ENCODE results near the gene ACTL8.
"Not testable (repeated sequence)": the region's sequence is repeated elsewhere in the genome, so short reads cannot be mapped to it uniquely, and the experiment has no call there.

The ACTL8 gene

DNA sequence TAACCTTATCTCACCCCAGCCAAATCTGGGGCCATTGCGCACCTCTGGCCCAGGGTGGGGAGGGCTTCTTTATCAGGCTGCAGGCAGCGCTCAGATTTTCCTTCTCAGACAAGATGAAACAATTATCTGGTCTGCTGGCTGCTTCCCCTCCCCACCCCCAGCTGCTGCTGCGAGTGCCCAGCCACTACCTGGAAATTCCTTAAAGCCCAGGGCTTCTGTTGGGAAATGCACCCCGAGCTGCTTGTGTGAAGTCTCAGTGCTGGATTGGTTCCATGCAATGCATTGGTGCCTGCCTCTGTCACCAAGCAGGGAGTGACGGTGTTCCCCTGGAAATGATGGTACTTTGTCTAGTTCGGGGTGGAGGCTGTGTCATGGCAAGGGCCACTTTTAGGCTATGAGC lies 18.5 kb upstream of the ACTL8 start:
- no peak for DNase-seq

DNA sequence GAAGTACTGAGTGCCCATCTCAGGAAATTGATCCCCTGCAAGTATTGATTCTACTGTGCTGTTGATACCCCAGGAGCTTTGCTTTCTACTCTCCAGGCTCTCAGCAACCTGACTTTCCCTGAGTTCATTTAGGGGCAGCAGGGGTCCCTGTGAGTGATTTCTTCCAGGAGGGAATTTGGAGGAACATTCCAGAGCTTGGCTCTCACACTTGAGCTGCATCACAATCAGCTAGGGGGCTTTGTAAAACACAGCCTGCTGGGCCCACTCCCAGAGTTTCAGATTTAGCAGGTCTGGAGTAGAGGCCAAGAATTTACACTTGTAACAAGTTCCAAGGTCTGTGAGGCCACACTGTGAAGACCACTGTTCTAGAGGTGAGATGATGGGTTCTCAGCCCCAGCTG lies 16.1 kb upstream of the ACTL8 start:
- DNase-seq, result no peak

DNA sequence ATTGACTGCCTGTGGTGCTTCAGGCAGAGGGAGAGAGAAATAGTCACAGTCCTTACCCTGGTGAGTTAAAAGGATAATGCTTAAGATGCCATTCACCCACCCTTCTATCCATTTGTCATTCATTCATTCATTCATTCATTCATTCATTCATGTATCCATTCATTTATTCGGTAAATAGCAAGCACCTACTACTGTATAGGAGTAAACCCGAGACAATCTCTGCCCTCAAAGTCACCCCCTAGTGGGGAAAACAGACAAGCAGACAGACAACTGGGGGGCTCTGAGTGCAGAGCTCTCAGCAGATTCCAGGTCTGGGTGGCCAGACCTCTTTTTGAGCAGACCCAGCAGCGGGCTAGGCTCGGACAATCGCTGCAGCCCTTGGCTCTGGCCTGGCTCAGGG lies 14.1 kb upstream of the ACTL8 start:
- DNase-seq, result no peak

DNA sequence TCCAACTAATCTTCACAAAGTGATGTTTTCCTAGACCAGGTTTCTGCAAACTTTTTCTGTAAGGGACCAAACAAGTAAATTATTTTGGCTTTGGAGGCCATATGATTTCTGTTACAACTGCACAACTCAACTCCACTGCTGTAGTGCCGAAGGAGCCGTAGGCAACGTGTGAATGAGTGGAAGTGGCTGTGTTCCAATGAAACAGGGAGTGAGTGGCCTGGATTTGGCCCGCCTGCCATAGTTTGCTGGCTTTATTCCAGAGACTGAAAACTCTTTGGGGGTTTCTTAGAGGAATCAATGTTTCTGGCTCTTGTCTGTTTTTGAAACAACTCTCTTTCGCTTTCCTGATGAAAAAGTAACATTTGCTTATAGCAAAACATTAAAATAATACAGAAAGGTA lies 12.6 kb upstream of the ACTL8 start:
- DNase-seq, result no peak

- no peak for DNase-seq
Measured at GRCh38 chr1:17743008-17743647, 12.0 kb upstream of the ACTL8 start.

- DNase-seq, result no peak
Measured at GRCh38 chr1:17743925-17744324, 11.2 kb upstream of the ACTL8 start.

DNA sequence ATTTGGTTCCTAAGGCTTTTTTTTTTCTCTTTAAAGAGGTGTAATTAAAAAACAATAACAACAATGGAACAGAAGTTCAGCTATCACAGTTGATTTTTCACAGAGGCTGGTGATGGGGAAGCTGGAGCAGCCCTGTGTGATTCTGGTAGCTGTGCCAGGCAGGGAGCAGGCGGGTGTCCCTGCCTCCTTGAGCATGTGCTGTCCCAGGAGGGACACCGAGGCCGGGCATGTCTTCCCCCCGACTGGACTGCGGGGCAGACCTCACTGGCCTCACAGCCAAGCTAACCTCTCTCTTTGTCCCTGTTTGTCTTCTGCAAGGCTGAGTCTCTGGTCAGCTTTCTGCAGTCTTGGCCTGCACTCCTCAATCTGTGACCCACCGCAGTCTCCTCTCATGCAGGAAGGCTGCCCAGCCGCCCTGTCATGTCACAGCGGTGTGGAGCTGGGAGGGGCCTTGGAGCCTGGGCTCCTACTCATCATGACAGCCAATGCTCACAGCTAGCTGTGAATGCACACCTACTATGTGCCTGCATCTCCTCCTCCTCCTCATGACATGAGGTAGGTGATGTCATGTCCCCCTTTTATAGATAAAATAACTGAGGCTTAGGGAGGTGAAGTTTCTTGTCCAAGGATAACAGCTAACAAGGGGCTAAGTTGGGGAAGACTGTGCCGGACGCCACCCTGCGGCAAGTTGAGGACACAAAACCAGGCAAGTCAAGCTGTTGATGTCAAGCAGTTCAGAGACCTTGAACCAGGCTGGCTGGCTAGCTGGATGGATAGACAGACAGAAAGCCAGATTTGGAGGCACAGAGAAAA lies 10.3 kb upstream of the ACTL8 start:
- DNase-seq, result no peak

GRCh38 chr1:17745479-17745955 lies 9.6 kb upstream of the ACTL8 start:
- DNase-seq, result no peak

DNA sequence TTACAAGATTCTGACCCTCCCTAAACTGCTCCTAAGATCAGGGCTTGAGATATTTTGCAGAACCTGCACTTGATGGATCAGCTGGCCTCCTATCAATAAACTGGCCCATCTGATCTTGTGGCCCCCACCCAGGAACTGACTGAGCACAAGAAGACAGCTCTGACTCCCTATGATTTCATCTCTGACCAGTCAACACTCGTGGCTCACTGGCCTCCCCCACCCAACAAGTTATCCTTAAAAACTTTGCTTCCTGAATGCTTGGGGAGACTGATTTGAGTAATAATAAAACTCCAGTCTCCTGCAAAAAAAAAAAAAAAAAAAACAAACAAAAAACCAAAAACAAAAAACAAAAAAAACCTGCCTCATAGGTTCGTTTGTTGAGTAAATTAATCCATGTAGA lies 8.9 kb upstream of the ACTL8 start:
- DNase-seq, result not testable (repeated sequence)

DNA sequence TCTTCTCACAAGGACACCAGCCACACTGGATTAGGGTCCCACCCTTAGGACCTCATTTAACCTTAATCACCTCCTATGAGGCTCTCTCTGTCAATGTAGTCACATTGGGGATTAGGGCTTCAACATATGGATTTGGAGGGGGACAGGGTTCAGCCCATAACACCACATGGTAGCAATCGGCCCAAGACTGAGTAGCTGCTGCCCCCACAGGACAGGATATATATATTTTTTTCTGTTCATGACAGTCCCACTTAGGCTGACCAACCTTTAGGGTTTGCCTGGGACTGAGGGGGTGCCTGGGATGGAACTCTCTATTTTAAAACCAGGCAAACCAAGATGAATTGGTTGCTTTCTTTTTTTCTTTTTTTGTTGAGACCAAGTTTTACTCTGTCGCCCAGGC lies 8.2 kb upstream of the ACTL8 start:
- DNase-seq, result no peak

DNA sequence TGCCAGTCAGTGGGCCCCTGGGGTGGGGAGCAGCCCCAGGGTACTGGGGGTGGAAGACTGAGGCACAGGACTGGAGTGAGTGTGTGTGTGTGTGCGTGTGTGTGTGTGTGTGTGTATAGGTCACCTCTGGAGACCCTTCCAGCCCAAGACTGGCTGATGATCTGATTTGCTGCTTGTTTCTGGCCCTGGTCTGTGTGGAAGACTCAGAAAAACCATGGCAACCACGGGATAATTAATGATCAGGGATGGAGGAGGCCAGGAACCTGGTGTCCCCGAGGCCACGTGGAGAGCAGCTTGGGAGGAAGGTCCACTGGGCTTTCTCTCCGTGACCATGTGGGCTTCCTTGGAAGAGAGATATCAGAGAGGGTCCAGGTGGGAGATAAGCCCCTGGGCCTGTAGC lies 4.8 kb upstream of the ACTL8 start:
- DNase-seq, result no peak

GRCh38 chr1:17752356-17752755 lies 2.8 kb upstream of the ACTL8 start:
- no peak for DNase-seq

DNA sequence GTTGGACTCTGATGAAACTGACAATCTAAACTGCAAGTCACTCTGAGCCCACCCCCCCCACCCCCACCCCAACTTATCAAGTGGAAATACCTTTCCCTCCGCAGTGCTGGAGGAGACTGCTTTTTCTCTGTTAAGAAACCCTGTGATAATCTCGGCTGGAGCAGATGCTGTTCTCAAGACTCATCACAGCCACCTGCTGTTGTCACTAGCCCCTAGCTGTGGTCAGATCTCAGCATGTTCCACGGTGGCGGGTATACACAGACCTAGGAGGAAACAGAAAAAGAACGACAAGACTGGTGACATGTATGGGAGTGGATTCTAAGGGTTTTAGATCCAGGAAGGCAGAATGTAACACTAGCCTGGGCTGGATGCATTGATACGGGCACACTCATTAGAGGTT lies 2.3 kb downstream of the ACTL8 start:
- no peak for DNase-seq

DNA sequence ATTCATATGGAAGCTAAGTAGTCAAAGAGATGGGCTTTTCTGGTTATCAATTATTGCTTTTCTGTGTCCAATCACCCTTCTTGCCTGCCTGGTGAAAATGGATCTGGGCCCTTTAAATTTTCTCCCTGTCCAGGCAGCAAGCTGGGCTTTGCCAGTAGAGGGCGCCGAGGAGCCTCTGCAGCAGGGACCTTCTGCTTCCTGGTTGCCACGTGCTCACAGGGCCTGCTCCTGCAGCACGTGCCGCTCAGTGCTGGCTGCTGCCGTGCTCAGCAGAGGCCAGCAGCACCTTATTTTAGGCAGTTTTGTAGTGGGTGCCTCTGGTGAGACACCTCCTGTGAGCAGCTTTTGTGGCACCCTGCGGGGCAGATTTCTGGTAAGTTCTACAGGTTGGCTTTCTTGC lies 4.0 kb downstream of the ACTL8 start:
- no peak for DNase-seq

GRCh38 chr1:17762313-17762712 lies 7.2 kb downstream of the ACTL8 start:
- no peak for DNase-seq

DNA sequence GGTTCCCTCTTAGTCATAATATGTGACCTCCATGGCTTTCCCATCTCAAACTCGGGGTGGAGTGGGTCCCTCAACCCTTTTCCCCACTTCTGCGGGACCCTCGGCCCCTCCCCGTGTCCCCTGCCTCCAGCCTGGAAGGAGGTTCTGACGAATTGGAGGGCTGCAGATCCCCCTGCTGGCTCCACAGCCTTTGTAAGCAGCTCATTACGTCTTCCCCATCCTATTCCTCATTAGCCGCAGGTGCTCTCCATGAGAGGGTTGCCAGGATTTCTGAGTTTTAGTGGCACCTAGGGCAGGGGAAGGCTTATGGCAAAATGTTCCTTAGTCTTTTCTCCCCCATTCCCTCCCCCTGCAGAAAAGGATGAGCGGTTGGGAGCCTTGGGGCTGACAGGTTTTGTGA lies 8.3 kb downstream of the ACTL8 start:
- DNase-seq, result no peak

- DNase-seq, result no peak
Measured at GRCh38 chr1:17763995-17764394, 8.9 kb downstream of the ACTL8 start.

GRCh38 chr1:17764591-17764990 lies 9.5 kb downstream of the ACTL8 start:
- no peak for DNase-seq

DNA sequence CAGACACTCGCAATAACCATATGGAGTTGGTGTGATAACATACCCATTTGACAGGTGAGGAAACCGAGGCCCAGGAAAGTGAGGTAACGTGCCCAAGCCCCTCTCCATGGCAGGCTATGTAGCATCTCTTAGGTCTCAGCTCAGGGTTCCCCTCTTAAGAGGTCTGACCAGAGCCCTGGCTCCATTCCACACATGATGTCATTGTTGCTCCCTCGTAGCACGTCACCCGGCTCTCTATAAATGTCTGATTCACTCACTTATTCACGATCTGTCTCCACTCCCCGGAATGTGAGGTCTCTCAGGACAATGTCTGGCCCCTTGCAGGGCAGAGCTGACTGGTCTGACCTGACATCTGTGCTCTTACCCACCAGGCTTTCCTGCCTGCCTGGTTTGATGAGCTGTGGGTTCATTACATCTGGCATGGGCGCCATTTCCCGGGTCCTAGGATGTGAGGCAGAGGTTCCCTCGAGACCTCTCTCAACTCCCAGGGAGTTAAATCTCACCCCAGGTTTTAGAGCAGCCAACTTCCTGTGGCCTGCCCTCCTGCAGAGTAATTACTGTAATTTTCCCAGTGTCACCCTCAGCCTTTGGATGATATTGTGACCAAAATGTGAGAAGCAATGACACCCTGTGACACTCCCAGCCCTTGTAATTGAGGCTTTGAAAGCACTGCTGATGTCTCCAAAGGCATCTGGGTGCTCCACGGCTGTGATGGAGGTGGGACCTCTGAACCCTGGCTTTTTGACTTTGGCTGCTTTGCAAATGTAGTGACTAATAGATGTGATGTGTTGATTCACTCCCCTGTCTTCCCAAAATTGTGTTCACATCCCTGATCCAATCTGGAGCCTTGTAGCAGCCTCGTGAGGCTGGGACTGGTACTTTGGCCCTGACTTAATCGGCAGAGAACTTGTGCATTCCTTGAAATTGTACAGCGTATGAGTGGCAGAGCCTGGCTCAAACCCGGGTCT lies 10.6 kb downstream of the ACTL8 start:
- no peak for DNase-seq

DNA sequence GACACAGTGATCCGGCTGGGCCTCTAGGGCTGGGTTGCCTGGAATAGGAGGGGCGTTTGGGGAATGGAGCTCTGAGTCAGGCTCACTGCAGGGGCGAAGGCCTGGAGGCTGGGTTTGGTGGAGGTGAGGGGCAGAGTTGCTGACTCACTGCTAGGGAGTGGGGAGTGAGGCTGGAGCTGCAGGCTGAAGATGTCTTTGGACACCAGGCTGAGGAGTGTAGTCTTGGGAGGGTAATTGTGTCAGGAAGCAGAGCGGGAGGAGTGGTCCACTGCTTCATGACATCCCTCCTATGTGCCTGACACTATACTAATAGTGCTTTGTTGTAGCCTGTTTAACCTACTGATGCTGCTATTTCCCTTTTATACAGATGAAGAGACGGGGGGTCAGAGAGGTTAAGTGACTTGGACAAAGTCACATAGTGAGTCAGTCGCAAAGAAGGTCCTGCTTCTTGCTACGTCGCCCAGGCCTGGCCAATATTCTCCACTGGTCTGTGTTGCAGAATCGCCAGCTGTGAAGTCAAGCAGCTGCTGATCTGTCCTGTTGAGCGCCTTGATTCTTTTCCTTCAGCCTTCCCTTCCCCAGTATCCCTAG lies 13.6 kb downstream of the ACTL8 start:
- DNase-seq, result no peak

DNA sequence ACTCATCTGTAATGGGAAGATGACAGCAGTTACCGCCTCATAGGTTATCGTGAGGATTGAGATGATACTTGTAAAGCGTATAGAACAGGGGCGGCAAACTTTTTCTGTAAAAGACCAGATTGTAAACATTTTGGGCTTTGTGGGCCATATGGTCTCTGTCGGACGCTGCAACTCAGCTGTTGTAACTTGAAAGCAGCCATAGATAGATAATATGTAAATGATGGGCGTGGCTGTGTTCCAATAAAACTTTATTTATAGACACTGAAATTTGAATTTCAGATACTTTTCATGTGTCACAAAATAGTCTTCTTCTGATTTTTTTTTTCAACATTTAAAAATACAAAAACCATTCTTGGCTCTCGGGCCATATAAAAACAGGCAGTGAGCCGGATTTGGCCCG lies 15.8 kb downstream of the ACTL8 start:
- no peak for DNase-seq

DNA sequence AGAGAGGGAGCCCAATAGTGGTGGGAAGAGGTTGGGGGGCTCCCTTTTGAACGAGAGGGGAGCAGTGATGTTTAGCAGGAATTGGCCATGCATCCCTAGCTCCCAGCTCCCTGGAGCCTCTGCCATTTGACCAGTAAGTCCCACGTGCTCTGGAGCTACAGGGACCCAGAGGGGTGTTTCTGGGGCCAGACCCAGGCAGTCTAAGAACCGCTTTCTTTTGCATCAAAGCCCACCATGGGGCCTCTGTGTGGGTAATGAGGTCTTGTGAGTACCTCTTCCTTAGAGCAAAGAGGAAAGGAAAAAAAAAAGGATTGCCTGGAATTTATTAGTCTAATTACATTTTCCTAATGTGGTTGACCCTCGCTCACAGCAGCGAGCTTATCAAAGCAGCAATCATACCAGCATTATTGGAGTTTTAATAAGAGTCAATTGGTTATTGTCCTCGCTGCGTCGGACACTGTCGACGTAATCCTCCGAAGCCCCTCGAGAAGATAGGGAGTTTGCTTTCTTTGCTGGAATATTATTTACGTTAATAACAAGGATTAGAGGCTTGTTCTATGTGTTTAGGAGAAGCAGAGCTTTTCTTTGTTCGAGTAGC lies 17.6 kb downstream of the ACTL8 start:
- no peak for DNase-seq

Measured in NCI-H2081 (cell line).